CD4-positive, alpha-beta T cell treated with Interleukin-4 for 4 hours (primary cell): ENCODE data around the gene RNLS.
A peak's percentile ranks its signal among the peaks of the same experiment; 100 is the strongest.
"Not testable (repeated sequence)": the region's sequence is repeated elsewhere in the genome, so short reads cannot be mapped to it uniquely, and the experiment has no call there.

Source experiments
- DNase-seq: peaks from one replicate; pipeline ENCODE4 v3.0.0-alpha.2; 2020

RNLS gene

DNA sequence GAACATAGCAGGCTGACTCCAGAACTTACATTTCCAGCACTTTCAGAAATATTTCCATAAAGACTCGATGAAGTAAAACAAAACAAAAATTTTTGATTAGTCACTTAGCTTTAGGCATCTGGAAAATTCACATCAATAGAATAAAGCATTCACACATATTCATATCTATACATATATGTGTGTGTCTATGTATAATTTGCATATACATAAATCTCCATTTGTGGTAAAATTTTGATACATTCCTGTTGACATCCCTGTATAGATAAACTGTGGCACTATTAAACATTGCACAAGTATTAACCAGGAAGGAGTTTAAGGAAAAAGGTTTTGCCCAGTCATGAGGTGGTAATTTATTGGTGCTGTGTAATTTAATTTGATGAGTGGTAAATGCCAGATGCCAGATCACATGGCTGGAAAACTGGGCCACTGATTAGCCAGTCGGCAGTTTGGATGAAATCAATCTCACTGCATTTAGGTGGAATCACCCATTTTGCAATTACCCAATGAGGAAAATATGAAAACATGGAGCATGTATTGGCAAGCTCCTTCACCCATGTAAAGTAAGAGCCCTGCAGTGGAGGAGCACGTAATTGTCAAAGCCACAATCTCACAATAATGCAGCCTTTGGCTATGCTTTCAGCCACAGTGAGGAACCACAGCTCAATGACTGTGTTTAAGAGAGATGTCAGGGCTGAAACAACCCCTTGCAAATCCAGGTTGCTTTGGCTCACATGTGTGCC lies 294.6 kb downstream of the RNLS start:
- DNase-seq = no peak

DNA sequence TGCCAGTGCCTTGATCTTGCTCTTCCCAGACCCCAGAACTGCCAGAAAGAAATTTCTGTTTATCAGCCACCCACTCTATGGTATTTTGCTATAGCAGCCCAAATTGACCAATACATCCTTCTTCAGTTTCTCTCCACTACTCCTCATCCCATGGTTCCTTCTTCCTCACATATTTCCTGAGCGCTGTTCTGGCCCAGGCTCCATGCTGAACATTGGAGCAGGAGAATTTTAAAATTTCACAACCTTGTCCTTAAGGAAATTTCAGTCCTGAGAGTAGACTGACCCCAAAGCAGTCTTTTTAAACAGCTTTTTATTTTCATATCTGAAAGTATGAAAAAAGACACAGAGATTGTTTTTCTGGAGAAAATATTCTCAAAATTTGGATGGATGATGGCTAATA lies 297.1 kb downstream of the RNLS start:
- DNase-seq = no peak

GRCh38 chr10:88281592-88282347 lies 301.3 kb downstream of the RNLS start:
- no peak for DNase-seq

DNA sequence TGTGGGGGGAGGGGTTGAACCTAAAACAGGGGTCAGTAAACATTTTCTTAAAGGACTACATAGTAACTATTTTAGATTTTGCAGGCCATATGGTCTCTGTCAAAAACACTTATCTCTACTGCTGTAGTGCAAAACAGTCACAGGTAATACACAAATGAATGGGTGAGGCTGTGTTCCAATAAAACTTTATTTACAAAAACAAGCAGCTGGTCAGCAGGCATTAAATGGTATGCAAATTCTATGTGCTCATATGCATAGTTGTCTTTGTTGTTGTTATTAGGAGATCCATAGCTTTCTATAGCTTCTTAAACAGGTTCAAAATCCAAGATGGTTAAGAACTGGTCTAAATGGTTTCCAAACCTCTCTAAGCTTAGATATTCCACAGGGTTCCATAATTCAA lies 302.6 kb downstream of the RNLS start:
- DNase-seq = no peak

DNA sequence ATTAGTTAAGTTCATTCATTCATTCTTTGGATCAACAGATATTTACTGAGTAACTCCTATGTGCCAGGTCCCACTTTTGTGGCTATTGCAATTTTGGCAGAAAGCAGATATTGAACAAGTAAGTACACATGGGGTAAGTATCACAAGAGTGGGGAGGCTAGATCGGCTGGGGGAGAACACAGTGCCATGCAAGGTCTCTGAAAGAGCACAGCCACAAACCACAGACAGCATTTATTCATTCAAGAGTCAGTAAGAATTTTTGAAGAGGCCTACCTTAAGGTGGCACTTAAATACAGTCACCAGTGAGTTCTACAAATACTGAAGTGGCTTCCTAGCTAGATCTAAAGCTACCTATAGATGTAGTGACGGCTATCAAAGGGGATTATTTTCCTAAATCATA lies 304.2 kb downstream of the RNLS start:
- DNase-seq = no peak

GRCh38 chr10:88276945-88277344 lies 306.2 kb downstream of the RNLS start:
- not testable (repeated sequence) for DNase-seq

DNA sequence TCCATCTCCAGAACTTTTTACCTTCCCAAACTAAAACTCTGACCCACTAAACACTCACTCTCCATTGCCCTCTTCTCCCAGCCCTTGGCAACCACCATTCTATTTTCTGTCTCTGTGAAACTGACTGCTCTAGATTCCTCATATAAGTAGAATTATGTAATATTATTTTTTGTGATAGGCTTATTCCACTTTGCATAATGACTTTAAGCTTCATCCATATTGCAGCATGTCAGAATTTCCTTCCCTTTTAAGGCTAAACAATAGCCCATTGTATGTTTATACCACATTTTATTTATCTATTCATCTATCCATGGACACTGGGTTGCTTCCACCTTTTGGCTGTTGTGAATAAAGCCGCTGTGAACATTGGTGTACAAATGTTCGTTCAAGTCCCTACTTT lies 308.8 kb downstream of the RNLS start:
- DNase-seq = no peak

DNA sequence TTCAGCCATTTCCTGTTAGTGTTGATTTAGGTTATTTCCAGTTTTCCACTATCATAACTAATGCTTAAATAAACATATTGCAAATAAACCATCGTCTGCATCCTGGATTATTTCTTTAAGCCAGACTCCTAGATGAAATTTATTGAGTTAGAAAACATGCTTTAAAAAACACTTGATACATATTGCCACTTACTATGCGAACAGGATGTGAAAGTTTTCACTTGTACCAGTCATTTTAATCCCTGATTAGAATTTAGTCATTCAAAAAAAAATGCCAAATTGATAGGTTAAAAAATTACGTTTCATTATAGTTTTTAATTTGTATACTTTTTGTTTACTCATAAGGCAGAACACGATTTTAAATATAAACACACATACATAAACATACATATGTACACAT lies 309.6 kb downstream of the RNLS start:
- no peak for DNase-seq

DNA sequence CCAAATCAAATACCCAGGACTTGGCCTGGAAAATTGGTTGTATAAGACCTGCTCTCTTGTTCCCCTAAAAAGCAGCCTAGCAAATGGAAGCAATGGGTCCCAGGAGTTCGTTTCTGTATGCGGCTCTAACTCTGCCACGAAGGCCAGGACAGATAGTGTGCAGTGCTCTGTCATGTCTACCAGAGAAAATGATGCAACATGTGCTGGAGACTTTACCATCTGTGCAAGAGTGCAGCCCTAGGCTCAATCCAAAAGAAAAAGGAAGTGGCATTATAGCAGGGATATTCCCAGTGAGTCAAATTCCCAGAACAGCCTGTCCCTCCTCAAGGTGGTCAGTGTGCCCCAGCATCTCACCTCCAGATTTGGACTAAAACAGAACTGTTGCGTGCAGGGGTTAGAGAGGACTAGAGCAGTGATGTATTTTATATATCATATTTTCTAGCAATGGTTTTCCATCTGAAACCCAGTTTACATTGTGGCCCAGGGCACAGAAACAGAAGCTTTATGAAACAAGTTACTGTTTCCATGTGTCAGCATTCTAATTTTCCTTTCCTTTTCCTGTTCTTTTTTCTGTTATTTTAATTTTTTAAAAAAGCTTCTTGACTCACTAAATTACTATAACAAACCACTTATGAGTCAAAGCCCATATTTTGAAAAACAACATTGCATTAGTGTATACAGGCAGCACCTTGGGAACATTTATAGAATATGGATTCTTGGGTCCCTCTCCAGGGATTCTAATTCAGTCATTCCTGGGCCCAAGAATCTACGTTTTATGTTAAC lies 311.2 kb downstream of the RNLS start:
- peak; percentile 18 for DNase-seq

DNA sequence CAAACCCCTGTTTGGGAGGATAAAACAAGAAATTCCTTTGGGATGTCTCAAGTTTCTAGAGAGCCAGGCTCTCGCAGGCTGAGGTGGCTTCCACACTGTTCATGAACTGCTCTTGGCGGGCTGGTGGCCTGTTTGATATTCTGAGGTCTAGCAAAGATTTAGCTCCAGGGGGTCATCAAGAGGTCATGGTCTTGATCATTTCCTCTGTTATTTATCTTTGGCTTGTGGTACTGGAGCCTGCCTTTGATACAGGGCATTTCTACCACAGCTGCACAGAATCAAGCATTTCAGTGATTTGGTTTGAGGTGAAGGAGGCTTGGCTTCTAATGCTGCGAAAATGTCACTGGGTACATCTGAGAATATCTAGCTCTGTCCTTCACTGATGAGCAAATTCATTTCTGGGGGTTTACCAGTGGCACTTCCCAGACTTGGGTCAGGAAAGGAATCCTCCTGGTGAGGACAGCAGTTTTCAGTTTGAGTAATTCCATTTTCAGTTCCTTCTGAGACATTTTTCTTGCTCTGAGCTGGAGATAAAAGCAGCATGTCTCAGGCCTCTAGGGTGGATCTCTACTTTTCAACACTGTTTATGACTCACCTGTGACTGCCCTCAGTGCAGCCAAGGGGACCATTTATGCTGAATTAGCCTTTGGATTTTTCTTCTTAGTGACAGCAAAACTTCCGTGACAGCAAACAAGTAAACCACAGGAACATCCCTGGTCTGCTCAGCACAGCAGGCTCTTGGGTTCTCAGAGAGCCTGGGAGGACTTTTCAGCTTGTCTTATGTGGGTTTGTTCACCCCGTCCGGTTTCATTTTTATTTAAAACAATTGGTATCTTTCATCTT lies 312.0 kb downstream of the RNLS start:
- DNase-seq = peak; percentile 80

DNA sequence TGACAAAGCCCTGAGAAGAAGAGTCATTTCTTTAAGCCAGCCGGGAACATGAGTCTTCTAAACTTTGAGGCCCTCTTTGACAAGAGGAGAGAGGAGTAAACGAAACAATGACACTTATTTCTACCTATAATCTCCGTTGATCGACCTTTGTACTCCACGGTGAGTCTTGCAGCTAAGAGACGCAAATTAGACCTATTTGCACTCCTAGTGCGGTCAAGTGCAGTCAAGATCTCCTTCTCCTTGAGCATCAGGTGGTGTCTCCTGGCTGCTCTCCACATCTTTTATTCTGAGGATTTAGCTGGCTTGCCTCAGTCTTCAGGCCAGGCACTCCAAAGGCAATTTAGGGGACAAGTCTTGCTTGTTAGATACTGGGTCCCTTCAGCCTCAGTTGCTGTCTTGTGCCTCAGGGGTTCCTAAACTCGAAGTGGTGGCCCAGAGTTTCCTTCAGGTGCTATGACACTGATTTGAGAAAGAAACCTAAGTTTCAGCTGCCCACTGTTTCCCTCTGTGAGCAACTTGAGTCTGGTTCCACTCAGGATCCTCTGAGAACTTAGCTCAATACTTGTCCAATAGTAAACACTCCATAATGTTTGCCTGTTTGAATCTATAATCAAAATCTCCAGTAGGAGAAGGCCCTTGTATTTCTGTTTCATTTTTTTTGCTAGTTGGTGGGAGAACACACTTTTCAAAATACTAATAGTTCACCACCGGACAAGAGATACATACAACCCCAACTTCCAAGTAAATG lies 312.9 kb downstream of the RNLS start:
- DNase-seq = no peak

- no peak for DNase-seq
Measured at GRCh38 chr10:88262591-88263234, 320.4 kb downstream of the RNLS start.

DNA sequence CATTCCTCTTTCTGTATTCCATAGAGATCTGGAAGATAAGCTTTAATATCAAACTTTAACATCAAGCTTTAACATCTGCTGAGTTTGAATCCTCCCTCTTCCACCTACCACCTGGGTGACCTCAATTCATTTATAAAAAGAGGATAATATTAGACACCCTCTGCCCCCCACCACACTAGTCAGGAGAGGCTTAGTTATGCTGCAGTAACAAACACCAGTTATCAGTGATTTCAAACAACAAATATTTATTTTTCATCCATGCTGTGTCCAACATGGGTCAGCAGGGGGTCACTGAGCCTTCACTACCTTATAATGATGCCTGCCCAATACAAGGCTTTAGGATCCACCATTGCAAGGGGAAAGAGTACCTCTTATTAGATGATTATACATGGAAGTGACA lies 322.0 kb downstream of the RNLS start:
- DNase-seq = no peak

GRCh38 chr10:88260329-88261051 lies 322.6 kb downstream of the RNLS start:
- no peak for DNase-seq

DNA sequence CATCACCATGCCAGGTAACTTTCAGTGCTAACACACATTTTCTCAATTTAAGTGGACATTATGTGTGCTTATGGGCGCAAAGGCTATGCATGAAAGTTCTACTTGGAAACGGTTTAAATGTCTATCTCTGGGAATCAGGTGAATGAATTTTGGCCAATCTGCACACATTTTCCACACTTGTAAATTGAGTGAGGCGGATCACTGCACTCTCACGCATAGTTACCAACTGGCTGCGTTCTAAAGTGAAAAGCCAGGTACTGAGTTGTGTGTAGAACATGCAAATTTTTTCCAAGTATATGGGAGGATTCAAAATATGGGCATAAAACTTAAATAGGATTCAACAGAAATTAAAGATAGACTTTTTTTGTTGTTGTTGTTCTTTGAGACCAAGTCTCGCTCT lies 323.7 kb downstream of the RNLS start:
- no peak for DNase-seq

DNA sequence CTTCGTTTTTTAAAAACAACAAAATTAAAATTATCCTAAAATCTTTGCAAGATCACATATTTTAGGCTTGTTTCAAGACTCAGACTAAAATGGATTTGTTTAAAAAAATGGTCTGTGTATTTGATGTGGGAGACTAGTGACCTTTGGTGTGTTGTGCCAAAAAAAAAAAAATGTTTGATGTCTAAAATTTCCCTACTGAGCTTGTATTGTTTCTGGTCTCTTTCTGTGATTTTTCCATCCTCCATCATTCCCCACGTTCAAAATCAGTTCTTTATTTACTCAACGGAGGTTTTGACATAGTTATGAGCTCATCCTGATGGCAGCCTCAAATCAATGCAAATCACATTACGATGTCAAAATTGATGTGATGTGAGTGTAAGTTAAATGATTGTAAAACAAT lies 326.2 kb downstream of the RNLS start:
- no peak for DNase-seq

GRCh38 chr10:88256013-88256680 lies 327.0 kb downstream of the RNLS start:
- DNase-seq = no peak

GRCh38 chr10:88254091-88254490 lies 329.0 kb downstream of the RNLS start:
- DNase-seq = no peak

- no peak for DNase-seq
Measured at GRCh38 chr10:88253622-88254021, 329.5 kb downstream of the RNLS start.

DNA sequence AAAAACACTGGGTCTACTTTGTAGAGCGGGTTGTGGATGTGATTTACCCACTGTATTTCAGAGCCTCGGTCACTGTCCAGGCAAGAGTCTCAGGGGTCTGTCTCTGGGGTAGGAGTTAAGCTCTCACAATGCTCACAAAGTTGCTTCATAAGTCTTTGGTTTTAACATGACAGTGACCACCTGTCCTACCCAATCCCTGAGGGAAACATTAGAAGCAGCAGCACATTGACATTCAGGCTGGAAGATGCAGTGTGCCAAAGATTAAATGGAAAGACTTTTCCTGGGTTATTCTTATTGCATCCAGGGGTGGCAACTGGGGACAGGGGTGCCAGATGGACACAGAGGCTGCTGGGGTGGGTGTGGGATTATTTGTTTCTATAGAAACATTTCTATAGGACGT lies 330.0 kb downstream of the RNLS start:
- no peak for DNase-seq
